ENCODE results near the gene GUF1. TPM values are rescaled to one million over a fixed set of nuclear protein-coding genes. Genes with fewer than 3 reads are reported as not detected.

The GUF1 gene
- total RNA-seq (2014; rRNA removed; shearing (Covaris generic)): 12.4 and 14.9 TPM in 2 replicates

GRCh38 chr4:44678094-44679041 is at the start of gene GUF1:
Gene GUF1, plus strand, starts transcription at chr4:44678420. Its CDS starts 203 bp downstream, at chr4:44678623.
- DNase-seq (ENCODE audit: low spot score): peak; percentile 94

GRCh38 chr4:44629280-44629866 is 48.8 kb upstream of the GUF1 start:
- DNase-seq (ENCODE audit: low spot score): peak; percentile 70

GRCh38 chr4:44632089-44632488 is 46.1 kb upstream of the GUF1 start:
- no peak for DNase-seq (ENCODE audit: low spot score)

- no peak for DNase-seq (ENCODE audit: low spot score)
Measured at GRCh38 chr4:44632733-44633132, 45.5 kb upstream of the GUF1 start.

GRCh38 chr4:44638091-44638490 is 40.1 kb upstream of the GUF1 start:
- DNase-seq (ENCODE audit: low spot score): no peak

GRCh38 chr4:44646151-44646550 is 32.1 kb upstream of the GUF1 start:
- DNase-seq (ENCODE audit: low spot score): no peak

- DNase-seq (ENCODE audit: low spot score): no peak
Measured at GRCh38 chr4:44651425-44651824, 26.8 kb upstream of the GUF1 start, which contains the start of gene YIPF7. Gene YIPF7, minus strand, starts transcription at chr4:44651625. Its CDS starts 1,525 bp downstream, at chr4:44650100.

- DNase-seq (ENCODE audit: low spot score): no peak
Measured at GRCh38 chr4:44652002-44652401, 26.2 kb upstream of the GUF1 start.

GRCh38 chr4:44660396-44660795 is 17.8 kb upstream of the GUF1 start:
- DNase-seq (ENCODE audit: low spot score): no peak

- DNase-seq (ENCODE audit: low spot score): no peak
Measured at GRCh38 chr4:44661940-44662622, 16.1 kb upstream of the GUF1 start.

GRCh38 chr4:44662623-44663005 is 15.6 kb upstream of the GUF1 start:
- no peak for DNase-seq (ENCODE audit: low spot score)

- DNase-seq (ENCODE audit: low spot score): no peak
Measured at GRCh38 chr4:44663539-44664263, 14.5 kb upstream of the GUF1 start.

GRCh38 chr4:44668526-44668925 is 9.7 kb upstream of the GUF1 start:
- DNase-seq (ENCODE audit: low spot score): no peak

- DNase-seq (ENCODE audit: low spot score): no peak
Measured at GRCh38 chr4:44670506-44671199, 7.6 kb upstream of the GUF1 start.

GRCh38 chr4:44671636-44672035 is 6.6 kb upstream of the GUF1 start:
- DNase-seq (ENCODE audit: low spot score): no peak

- DNase-seq (ENCODE audit: low spot score): no peak
Measured at GRCh38 chr4:44674471-44674870, 3.7 kb upstream of the GUF1 start.

- DNase-seq (ENCODE audit: low spot score): no peak
Measured at GRCh38 chr4:44675366-44675765, 2.9 kb upstream of the GUF1 start.

- no peak for DNase-seq (ENCODE audit: low spot score)
Measured at GRCh38 chr4:44679060-44679459, 840 bp downstream of the GUF1 start.

- DNase-seq (ENCODE audit: low spot score): no peak
Measured at GRCh38 chr4:44684648-44685047, 6.4 kb downstream of the GUF1 start.

- no peak for DNase-seq (ENCODE audit: low spot score)
Measured at GRCh38 chr4:44700427-44700826, 22.2 kb downstream of the GUF1 start.

- no peak for DNase-seq (ENCODE audit: low spot score)
Measured at GRCh38 chr4:44701037-44701436, 22.8 kb downstream of the GUF1 start.

All from H4 (cell line).